Superior temporal gyrus (tissue), 1 donor: ENCODE results near the gene TGFBRAP1.

Source experiments
- DNase-seq: peaks from one replicate; pipeline ENCODE4 v3.0.0-alpha.2; 2016; ENCODE audit errors: extremely low spot score

TGFBRAP1 gene

DNA sequence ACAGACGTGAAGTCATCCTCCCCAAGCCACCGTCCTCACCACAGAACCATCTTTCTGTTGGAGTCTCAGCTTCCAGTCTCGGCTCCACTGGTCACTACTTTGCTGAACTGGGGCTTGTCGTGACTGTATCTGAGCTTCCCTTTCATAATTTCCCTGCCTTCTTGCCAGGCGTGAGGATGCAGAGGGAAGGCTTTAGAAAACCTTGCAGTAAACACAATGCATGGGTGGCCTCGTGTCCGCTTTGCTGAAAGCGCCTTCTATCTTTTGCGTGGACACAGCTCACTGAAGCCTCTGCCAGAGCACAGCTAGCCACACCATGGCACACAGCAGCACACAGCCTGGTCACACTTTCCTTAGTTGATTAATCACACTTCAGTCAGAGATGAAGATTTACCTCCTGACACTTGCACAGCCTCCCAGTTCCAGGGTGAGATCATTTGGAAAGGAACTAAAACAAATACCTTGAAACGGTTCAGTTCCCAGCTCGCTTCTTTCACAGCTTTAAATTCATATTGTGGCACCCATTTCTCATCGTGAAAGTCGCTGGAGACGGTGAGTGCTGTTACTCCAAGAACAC lies 90.8 kb downstream of the TGFBRAP1 start:
- no peak for DNase-seq

DNA sequence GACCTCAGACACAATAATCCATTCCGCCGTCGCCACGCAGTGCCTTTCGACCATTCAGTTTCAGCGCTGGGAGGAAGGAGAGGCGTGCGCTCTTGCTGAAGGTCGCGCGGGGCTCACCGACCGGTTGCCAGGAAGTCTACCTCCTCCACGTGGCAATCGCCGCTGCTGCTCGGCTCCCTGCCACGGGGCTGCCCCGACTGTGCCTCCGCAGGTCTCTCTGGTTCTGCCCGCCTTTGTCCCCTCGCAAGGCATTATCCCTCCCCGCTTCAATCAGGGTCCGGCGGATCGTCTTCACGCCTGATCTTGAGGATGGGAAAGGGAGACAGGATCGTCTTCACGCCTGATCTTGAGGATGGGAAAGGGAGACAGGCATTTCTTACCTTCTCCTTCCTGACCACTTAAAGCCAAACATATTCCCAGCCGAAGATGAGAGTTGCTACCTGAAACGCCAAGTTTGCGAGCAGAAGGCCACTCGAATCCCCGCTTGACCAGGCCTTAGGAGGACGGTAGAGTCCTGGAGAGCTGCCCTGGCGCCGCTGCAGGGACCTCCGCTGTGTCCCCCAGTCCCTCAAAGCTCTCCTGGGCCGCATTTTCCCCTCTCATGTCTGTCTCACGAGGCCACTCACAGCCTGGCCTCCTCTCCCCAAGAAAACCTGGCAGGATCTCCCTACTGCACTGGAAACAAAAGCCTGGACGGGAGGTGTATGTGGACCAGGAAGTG lies 92.3 kb downstream of the TGFBRAP1 start:
- DNase-seq, result no peak

DNA sequence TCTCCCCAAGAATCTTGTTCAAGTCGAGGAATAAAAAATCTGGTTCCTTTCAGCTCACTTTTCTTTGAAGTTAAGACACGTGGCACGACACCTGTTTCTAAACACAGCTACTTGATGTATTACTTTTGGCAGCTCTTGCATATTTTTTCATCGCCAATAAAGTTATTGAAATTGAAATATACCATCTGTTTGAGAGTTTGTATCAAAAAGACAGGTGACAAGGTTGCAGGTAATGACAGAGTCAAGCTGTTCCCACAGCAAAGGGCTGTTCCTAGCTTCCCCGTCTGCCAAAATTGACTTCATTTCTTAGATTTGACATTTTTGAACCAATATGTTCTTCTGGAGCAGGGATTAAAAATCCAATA lies 93.5 kb downstream of the TGFBRAP1 start:
- DNase-seq, result no peak

DNA sequence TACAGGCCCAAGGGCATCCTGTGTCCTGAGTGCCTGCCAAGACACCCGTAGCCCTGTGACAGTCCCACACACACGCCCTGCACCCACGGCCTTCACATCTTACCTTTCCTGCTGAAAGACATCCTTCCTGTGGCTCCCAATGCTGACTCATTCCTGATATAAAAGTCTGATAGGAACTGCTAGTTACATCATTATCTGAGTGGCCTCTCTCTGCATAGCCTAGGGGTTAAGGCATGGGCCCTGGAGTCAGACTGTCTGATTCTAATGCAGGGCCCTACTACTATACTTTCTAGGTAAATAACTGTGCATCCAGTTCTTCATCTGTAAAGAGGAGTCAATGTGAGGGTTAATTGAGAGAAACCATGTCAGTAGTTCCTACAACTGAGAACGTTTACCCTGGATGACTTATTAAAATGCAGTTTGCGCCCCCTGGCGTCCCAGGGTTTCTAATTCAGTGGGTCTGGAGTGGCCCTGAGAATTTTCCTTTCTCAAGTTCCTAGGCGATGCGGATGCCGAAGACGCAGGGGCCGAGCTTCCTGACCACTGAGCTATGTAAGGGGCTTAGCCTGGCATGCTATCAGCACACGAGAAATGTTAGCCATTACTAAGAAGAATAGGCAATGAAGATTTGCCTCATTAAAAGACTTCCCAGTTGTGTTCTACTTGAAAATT lies 94.0 kb downstream of the TGFBRAP1 start:
- peak; percentile 89 for DNase-seq

DNA sequence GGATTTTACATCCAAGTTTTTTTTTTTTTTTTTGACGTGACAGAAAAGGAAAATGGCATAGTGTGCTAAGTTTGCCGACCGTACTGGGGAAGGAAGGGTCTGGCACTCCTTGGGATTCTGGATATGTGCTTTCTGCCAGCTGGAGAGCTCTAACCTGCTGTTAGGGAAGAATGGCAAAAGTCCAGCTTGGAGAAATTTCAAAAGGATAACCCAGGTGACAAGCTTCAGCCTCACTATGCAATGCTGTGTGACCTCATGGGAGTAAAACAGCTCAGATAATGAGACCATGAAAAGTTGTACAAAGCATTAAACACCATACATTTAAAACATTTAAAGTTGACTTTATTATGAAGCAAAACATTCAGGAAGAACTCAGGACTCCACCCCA lies 98.3 kb downstream of the TGFBRAP1 start:
- DNase-seq, result no peak

DNA sequence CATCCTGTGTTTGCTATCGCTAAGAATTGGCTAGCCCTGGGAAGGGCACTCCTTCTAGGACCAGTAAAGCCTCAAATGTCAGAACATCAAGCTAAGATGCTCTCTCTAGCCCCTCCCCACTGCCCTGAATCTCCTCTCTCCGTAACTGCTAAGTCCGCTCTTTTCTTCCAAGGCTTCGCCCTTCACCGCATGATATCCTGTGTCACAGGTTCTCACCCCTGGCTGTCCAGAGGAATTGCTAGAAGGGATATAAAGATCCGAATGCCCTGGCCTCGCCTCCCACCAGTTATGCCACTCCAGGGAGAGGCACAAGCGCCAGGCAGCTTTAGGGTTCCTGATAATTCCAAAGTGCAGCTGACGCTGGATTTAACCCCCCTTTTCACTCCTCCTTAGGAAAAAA lies 105.1 kb downstream of the TGFBRAP1 start:
- no peak for DNase-seq

DNA sequence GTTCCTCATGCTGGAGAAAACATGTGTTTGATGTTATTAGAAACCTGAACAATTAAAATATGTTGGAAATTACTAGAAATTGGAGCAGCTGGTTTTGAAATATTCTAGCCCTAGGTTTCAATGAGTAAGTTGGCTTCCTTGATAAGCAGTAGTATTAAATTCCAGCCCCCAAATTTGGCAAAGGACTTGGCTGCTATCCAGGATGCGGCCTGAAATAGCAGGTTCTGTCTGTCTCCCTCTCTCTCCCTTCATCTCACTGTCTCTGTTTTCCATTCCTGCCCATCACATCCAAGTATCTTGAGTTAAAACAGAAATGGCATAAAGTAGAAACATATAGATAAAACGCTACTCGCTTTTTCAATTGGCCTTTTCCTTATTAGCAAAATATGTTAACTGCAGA lies 108.9 kb downstream of the TGFBRAP1 start:
- no peak for DNase-seq

DNA sequence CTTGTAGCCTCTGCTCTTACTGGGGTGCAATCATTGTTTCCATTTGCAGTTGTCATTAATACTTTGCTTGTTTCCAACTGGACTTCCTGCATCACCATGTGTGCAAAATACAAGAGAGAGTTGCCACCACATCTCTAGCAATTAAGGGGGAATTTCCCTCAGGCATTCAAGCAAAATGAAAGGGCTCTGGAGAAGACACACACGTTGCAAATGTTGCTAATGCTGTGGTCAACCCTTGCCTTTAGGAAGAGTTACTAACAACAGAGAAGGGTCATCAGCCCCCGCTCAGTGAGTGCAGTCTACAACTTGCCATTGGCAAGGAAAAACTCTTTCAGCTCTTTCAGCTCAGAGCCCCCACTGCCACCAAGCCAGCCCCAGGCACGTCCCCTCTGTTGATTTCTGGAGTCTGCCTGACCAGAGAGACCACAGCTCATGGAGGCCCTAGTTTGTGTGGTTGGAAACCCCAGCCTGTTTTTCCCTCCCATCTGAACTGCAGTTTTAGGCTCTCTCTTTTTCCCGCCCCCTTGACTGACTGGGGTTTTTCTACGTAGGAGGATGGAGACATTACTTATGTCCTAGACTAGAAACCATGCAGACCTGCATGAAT lies 113.8 kb downstream of the TGFBRAP1 start:
- DNase-seq, result no peak
